NCI-H526 (cell line): ENCODE data around the gene SPHK2.
A peak's percentile ranks its signal among the peaks of the same experiment; 100 is the strongest.
"Not testable (repeated sequence)": the region's sequence is repeated elsewhere in the genome, so short reads cannot be mapped to it uniquely, and the experiment has no call there.

Source experiments
- DNase-seq, 2 experiments: peaks; one replicate each; lab custom pipeline; 2025; lab: John Stamatoyannopoulos, UW

SPHK2 gene

DNA sequence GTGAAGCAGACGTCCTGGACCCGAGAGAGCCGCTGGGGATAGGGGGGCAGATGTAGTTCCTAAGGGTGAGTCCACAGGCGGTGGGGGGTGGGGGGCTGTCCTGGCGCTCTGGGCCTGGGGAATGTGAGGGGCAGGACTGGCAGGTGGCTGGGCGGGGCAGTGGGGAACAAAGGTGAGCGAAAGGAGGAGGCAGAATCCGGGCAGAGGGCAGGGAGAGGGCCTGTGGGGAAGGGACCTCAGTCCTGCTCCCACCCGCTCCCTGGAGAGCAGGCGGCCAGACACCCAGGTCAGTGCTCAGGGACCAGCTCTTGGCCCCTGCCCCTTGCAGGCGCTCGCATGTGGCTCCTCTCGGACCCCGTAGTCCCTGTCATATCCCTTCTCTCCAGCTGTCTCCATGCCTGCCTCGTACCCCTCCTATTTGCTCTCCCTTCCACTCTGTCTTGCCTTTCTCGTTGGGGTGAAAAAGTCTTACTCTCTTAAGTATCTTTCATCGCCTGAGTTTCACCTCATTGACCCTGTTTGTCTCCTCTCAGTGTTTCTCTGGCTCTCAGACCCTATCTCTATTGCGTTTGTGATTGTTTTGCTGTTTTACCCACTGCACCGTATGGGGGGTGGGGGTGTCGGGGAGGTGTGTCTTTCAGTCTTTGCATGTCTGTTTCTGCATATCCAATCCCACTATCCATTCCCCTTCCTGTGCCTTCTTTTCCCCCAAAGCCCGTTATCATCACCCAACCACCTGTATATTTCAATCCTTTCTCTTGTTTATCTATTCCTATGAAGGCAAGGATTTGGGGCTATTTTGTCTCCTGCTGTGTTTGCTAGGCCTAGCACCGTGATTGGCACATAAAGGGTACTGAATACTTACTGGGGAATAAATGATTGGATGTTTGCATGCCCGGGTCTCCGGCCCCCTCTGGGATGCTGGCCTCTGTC lies 5.8 kb downstream of the SPHK2 start:
- DNase-seq: peak in 1 of 2 experiments; percentile 48

DNA sequence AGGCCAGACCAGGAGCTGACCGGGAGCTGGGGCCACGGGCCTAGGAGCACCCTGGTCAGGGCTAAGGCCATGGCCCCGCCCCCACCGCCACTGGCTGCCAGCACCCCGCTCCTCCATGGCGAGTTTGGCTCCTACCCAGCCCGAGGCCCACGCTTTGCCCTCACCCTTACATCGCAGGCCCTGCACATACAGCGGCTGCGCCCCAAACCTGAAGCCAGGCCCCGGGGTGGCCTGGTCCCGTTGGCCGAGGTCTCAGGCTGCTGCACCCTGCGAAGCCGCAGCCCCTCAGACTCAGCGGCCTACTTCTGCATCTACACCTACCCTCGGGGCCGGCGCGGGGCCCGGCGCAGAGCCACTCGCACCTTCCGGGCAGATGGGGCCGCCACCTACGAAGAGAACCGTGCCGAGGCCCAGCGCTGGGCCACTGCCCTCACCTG lies 6.6 kb downstream of the SPHK2 start:
- no peak for DNase-seq

DNA sequence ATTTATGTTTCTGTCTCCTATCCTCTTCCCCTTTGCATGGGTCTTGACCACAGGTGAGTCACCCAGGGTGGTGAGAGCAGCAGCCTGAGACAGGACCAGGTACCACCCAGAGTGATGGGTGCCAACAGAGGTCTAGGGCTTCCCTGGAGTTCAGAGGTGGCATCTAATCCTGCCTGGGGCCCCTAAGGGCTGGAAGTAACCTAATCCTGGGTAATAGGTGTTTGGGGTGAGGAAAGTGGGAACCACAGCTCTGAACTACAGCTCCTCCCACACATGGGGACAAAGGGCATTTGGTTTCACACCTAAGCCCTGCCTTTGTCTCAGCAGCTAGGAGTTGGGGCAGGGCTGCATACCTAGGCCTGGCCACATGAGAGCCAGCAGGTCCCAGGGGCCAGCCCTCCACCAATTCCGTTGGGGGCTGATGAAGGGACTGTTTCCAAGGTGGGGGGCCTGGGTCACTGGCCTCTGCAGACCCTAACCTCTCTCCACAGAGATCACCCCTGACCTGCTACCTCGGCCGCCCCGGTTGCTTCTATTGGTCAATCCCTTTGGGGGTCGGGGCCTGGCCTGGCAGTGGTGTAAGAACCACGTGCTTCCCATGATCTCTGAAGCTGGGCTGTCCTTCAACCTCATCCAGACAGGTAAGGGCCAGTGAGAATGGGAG lies 8.0 kb downstream of the SPHK2 start:
- no peak for DNase-seq

DNA sequence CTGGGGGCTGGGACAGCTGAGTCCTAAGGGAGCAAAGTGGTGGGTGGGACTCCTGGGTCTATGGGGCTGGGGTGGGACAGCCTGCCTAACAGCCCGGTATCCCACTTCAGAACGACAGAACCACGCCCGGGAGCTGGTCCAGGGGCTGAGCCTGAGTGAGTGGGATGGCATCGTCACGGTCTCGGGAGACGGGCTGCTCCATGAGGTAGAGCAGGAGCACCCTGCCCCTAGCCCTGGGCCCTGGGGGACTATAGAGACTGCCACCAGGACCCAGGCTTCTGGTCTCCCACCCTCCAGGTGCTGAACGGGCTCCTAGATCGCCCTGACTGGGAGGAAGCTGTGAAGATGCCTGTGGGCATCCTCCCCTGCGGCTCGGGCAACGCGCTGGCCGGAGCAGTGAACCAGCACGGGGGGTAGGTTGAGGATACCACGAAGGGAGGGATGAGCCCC lies 8.6 kb downstream of the SPHK2 start:
- DNase-seq: no peak

DNA sequence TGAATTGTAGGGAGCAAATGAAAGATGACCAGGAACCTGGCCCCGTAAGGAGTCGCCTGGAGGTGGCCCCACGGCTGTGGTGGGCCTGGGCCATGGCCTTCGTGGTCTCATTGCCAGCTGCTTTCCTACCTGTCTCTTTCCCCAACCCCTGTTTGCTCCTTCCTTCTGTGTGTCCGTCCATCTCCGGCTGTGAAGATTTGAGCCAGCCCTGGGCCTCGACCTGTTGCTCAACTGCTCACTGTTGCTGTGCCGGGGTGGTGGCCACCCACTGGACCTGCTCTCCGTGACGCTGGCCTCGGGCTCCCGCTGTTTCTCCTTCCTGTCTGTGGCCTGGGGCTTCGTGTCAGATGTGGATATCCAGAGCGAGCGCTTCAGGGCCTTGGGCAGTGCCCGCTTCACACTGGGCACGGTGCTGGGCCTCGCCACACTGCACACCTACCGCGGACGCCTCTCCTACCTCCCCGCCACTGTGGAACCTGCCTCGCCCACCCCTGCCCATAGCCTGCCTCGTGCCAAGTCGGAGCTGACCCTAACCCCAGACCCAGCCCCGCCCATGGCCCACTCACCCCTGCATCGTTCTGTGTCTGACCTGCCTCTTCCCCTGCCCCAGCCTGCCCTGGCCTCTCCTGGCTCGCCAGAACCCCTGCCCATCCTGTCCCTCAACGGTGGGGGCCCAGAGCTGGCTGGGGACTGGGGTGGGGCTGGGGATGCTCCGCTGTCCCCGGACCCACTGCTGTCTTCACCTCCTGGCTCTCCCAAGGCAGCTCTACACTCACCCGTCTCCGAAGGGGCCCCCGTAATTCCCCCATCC lies 9.4 kb downstream of the SPHK2 start:
- no peak for DNase-seq

DNA sequence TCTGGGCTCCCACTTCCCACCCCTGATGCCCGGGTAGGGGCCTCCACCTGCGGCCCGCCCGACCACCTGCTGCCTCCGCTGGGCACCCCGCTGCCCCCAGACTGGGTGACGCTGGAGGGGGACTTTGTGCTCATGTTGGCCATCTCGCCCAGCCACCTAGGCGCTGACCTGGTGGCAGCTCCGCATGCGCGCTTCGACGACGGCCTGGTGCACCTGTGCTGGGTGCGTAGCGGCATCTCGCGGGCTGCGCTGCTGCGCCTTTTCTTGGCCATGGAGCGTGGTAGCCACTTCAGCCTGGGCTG lies 9.9 kb downstream of the SPHK2 start:
- no peak for DNase-seq

DNA sequence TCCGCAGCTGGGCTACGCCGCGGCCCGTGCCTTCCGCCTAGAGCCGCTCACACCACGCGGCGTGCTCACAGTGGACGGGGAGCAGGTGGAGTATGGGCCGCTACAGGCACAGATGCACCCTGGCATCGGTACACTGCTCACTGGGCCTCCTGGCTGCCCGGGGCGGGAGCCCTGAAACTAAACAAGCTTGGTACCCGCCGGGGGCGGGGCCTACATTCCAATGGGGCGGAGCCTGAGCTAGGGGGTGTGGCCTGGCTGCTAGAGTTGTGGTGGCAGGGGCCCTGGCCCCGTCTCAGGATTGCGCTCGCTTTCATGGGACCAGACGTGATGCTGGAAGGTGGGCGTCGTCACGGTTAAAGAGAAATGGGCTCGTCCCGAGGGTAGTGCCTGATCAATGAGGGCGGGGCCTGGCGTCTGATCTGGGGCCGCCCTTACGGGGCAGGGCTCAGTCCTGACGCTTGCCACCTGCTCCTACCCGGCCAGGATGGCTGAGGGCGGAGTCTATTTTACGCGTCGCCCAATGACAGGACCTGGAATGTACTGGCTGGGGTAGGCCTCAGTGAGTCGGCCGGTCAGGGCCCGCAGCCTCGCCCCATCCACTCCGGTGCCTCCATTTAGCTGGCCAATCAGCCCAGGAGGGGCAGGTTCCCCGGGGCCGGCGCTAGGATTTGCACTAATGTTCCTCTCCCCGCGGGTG lies 10.4 kb downstream of the SPHK2 start:
- peak; percentile 60 to 69 for DNase-seq

DNA sequence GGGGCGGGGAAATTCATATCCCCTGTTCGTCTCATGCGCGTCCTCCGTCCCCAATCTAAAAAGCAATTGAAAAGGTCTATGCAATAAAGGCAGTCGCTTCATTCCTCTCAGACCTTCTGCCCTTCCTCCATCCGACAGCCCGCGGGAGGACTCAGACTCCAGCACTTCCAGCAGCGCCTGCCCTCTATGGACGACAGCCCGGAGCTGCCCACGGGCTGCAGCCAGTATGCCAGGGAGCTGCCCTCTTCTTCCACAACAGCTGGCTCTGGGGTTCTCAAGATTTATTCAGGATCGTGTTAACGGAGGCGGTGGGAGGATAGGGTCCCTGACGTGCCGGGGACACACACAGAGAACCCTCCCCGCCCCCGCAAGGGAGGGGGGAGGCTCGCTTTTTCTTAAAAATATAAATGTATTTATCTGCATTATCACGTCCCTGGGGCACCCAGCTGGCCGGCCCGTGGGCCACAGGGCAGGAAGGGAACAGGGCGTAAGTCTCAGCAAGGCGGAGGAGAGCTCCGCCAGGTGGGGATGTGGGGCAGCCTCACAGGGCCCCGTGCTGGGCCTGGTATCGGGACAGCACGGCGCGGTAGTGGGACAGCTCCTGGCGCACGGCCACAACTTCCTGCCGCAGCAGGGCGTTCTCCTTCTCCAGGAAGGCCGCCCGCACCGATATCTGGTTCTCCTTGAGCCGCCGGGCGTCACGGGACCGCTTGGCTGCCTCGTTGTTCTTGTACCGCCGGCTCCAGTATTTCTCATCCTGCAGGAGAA lies 11.2 kb downstream of the SPHK2 start:
- no peak for DNase-seq

DNA sequence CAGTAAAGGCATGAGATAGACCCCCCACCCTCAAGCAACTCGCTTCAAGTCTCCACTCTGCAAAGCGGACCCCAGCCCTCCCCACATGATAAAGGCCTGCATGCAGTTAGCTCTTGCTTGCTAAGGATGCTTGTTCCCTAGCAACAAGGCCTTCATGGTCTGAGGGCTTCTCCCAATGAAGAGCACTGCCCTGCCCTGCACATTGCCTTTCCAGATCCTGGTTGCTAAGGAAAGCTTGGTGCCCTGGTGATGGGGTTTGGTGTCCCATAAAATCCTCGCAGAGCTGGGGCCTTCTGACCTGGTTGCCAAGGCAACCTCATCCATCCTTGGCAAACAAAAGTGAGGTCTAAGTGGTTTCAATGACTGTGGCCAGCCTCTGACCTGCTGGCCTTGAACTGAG lies 11.9 kb downstream of the SPHK2 start:
- DNase-seq: no peak

DNA sequence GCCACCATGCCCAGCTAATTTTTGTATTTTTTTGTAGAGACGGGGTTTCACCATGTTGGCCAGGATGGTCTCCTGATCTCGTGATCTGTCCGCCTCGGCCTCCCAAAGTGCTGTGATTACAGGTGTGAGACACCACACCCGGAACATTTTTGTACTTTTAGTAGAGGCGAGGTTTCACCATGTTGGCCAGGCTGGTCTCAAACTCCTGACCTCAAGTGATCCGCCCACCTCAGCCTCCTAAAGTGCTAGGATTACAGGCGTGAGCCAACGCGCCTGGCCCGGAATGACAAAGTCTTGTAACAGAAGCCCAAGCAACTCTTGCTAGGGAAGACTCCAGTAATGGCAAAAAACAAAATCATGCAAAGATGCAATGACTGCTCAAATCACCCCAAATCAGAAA lies 13.0 kb downstream of the SPHK2 start:
- not testable (repeated sequence) for DNase-seq

DNA sequence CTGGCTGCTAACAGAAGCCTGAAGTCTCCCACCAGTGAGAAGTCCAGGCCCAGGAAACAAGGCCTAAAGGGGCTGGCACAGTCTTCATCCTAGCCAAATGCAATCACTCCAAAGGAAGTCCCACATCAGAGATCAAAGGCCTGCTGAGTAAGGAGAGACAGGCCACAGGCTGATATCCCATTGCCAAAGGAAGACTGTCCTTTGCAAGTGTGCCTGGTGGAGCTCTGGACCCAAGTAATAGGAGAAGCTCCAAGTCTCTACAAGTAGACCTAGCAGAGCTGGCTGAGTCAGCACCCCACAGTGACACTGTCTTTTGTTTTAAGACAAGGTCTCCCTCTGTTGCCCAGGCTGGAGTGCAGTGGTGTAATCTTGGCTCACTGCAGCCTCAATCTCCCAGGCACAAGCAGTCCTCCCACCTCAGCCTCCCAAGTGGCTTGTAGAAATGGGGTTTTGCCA lies 13.4 kb downstream of the SPHK2 start:
- DNase-seq: no peak

DNA sequence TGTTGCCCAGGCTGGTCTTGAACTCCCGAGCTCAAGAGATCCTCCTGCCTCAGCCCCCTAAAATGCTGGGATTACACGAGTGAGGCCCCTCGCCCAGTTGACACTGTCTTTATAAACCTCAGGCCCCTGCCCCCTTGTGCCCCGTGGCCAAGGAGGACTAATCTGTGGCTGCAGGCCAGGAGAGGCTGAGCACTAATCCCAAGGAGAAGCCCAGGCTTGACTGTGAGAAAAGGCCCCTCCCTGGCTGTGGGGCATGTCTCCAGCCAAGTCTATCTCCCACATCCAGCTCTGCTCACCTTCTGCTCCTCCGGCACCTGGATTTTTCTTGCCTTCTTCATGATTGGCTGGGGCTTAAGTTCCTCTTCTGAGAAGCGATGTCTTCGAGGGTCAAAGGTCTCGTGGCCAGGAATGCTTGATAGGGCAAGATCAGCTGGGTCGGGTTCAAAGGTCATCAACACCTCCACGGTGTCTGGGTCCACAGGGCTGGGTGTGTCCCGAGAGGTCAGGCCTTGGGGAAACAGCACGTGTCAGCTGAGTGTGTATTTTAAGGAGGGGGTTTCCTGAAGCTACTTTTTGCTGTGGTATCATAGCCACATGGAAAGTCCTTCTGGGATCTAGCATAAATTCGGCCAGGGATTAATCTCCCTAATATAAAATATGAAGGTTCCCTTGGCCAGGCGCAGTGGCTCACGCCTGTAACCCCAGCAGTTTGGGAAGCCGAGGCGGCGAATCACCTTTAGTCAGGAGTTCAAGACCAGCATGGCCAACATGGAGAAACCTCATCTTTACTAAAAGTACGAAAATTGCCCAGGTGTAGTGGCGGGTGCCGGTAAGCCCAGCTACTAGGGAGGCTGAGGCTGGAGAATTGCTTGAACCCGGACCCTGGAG lies 14.1 kb downstream of the SPHK2 start:
- no peak for DNase-seq

DNA sequence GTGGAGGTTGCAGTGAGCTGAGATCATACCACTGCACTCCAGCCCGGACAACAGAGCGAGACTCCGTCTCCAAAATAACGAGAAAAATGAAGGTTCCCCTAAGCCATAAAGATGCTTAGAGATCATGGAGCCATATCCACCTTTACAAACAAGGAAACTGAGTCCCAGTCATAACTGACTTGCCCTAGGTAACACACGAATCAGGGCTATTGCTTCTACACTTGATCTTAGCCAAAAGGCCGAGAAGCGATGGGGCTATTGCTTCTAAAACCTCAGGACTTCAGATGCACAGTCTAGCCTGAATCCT lies 14.7 kb downstream of the SPHK2 start:
- DNase-seq: no peak

DNA sequence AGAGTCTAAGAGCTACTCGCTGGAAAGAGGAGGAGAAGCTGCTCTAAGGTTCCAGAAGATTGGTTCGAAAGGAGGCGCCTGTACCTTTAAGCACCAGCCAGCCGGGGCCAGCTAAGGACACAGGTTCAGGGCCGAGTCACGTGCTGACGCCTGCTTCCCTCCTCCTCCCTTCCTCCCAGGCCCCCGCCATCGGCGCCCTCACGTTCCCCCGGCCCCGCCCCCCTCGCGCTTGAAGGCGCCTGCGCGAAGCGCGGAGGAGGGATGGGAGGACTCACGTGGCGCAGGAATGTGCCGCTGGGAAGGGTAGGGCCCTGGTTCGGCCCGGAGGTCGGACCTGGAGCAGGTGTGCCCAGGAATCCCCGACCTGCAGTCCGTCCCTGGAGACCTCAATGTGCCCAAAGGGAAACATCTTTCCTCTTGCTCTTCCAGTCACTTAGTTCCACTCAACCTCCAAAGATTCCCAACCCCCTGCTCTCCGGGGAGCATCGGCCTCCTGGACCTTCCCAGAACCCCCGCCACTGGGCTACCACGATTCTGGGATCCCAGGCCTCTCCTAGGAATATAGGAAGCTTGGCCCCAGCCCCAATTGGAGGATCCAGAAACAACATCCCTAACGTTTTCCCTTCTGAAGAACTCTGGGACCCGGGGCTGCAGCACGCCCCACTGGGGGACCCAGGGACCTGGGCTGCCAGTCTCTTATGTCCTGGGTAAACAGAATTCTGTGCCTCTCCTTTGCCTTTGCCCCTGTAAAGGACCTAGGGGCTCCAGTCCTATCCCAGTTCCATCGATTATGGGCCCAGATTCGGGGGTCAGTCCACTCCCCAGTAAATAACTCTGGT lies 15.3 kb downstream of the SPHK2 start:
- DNase-seq: peak; percentile 94 to 99

DNA sequence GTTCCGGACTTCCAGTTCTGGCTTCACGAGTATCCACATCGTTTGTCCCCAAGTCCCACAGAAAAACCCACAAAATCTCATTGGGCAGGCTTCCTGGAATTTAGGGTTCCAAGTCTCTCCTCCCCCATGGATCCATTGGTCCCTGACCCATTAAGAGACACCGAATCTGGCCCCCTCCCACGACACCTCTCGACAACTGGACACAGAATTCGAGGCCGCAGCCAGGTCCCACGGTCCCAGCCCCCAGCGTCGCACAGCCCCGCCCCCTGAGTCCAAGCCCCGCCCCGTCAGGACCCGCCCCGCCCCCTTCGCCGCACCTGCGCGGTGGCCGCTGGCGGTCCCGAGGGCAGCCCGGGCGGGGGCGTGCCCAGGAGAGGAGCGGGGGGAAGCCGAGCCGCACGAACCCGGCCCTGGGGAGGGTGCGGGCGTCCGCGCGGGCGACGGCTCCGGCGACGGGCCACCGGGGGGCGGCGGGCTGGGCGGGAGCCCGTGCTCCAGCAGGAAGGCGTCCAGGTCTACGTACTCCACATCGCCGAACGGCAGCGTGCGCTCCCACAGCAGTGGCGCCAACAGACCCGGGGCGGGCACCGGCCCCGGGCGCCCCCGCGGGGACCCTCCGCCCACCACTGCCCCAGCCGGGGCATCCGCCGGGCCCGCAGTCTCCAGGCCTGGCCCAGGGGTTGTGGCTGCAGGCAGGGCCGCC lies 16.1 kb downstream of the SPHK2 start:
- peak in 1 of 2 experiments; percentile 79 for DNase-seq

DNA sequence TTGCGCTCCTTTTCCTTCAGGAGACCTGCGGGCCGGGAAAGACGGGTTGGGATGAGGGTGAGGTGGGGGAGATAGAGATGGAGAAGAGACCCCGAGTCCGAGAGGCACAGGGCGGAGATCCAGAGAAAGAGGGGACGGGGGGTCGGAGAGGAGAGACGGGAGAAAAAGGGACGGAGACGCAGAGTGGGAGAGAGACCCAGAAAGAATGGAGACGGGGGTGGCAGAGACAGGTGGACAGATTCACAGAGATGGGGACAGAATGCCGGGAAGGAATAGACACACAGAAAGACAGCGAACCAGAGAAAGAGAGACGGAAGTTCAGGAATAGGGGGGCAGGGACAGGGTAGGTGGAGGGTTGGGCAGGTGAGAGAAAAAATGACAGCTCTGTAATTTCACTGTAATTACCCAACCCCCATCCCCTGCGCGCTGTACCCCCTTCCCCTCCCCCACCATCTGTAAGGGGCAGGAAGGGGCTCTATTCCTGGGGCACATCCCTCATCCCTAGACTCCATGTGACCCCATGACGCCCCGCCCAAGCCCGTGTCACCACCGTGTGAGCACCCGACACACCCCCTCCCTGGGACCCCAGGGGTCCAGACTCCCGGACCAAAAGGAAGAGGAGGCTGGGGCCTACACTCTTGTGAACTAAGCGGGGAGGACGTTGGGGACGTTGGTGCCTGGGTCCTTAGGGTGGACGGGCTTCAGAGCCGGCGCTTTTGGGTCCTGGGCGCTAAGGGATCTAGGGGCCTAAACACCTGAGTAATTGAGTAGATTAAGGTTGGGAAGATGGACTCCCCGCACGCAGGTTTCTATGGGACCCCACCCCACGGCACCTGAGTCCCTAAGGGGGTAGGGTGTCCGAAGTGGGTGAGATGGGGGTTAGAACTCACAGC lies 16.9 kb downstream of the SPHK2 start:
- DNase-seq: peak; percentile 36 to 42

DNA sequence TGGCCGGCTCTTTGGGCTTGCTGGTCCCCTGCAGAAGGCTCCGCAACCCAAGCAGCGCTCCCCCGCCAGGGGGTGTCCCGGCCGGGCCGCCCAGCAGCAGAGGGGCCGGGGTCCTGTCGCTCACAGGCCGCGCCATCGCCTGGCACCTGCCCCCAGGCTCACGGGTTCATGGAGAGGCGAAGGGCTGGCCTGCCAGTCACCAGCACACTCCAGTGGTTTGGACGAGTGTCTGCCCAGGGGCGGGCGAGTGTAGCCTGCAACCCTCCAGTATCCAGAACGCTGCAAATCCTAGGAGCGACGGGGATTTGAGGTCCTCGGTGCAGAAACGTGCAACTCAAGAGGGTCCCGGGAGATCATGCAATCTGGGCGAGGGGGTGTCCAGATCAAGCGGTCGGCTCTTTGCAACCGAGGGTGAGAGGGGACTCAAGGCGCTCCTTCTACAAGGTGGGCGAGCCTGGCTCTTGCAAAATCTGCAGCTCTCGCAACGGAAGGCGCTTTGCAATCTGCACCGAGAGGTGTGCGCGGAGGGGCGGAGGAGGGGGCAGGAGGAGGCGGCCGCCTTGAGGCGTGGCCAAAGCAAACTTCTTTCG lies 17.6 kb downstream of the SPHK2 start, which contains the start of gene DBP:
TSS of gene DBP (minus strand) at position 521 of the 590 bp plus-strand sequence. CDS start at position 136, 385 bp downstream.
- DNase-seq: peak; percentile 68 to 72
